Muscle of leg (tissue), 16 donors: ENCODE measurements around the gene TMEM127. TPM values are rescaled to one million over a fixed set of nuclear protein-coding genes. Genes with fewer than 3 reads are reported as not detected.

Experiments
- DNase-seq: peaks from one replicate; pipeline ENCODE4 v3.0.0; 2013
- H3K27ac ChIP-seq: one replicate; pipeline ENCODE4 v1.5.1; 2013; ENCODE audit warnings: mild to moderate bottlenecking, low read length, control low read depth
- H3K27me3 ChIP-seq: one replicate; pipeline ENCODE4 v1.6.1; 2013; ENCODE audit warnings: low read length; ENCODE audit not compliant: control insufficient read depth, insufficient read depth
- H3K36me3 ChIP-seq: one replicate; pipeline ENCODE4 v1.6.1; 2013; ENCODE audit warnings: low read length; ENCODE audit not compliant: control insufficient read depth, insufficient read depth
- H3K4me1 ChIP-seq: one replicate; pipeline ENCODE4 v1.6.1; 2013; ENCODE audit warnings: low read length; ENCODE audit not compliant: control insufficient read depth, insufficient read depth
- H3K4me3 ChIP-seq: one replicate; pipeline ENCODE4 v1.5.1; 2013; ENCODE audit warnings: low read length, control low read depth
- H3K9me3 ChIP-seq: replicated peaks from 2 replicates; pipeline ENCODE4 v1.6.1; 2013; ENCODE audit warnings: low read depth, low read length; ENCODE audit not compliant: control insufficient read depth
- WGBS: methylation state at CpG from one replicate; pipeline ENCODE4 v1.1.5; 2013; ENCODE audit warnings: missing lambda C conversion rate; ENCODE audit not compliant: insufficient coverage; 5-methylcytosine and 5-hydroxymethylcytosine counted together
- long read RNA-seq, 11 donors: transcript quantifications; one replicate each; lab custom pipeline, GENCODE V29; 2026
- polyA plus RNA-seq, 8 donors: library from polyadenylated mRNA; unstranded; fragments of 120-200 nt; gene quantifications; one replicate each; pipeline versions ENCODE4 v1.2.1 to v1.2.3, GENCODE V29; 2013; ENCODE audit warnings: inconsistent platforms in 1 of 8, low replicate concordance in 1 of 8; ENCODE audit not compliant: insufficient read length in 8 of 8, insufficient read depth in 1 of 8
- total RNA-seq: library from RNA; stranded (reverse); fragments of 120-200 nt; gene quantifications from one replicate; pipeline ENCODE4 v1.2.4, GENCODE V29; 2013

TMEM127 gene
- total RNA-seq (11.0 TPM), polyA plus RNA-seq (10 to 100 TPM; 22.9 to 31.2 (median 27.4) TPM)
- long read RNA-seq, donor 1, full-length matches to known transcripts, result 4 of 9 reads
- long read RNA-seq, donor 1, partial matches to known transcripts, result 5 of 9 reads
- long read RNA-seq, donor 1, other reads (novel, unspliced or antisense), result 0 of 9 reads
- long read RNA-seq, donor 2, full-length matches to known transcripts, result 4 of 4 reads
- long read RNA-seq, donor 2, partial matches to known transcripts, result 0 of 4 reads
- long read RNA-seq, donor 2, other reads (novel, unspliced or antisense), result 0 of 4 reads
- long read RNA-seq, donor 3, full-length matches to known transcripts, result 22 of 22 reads
- long read RNA-seq, donor 3, partial matches to known transcripts, result 0 of 22 reads
- long read RNA-seq, donor 3, other reads (novel, unspliced or antisense), result 0 of 22 reads
- long read RNA-seq, donor 4, full-length matches to known transcripts, result 6 of 6 reads
- long read RNA-seq, donor 4, partial matches to known transcripts, result 0 of 6 reads
- long read RNA-seq, donor 4, other reads (novel, unspliced or antisense), result 0 of 6 reads
- long read RNA-seq, donor 5, full-length matches to known transcripts, result 16 of 45 reads
- long read RNA-seq, donor 5, partial matches to known transcripts, result 29 of 45 reads
- long read RNA-seq, donor 5, other reads (novel, unspliced or antisense), result 0 of 45 reads
- long read RNA-seq, donor 6, full-length matches to known transcripts, result 11 of 18 reads
- long read RNA-seq, donor 6, partial matches to known transcripts, result 7 of 18 reads
- long read RNA-seq, donor 6, other reads (novel, unspliced or antisense), result 0 of 18 reads
- long read RNA-seq, donor 7, full-length matches to known transcripts, result 8 of 8 reads
- long read RNA-seq, donor 7, partial matches to known transcripts, result 0 of 8 reads
- long read RNA-seq, donor 7, other reads (novel, unspliced or antisense), result 0 of 8 reads
- long read RNA-seq, donor 8, full-length matches to known transcripts, result 9 of 9 reads
- long read RNA-seq, donor 8, partial matches to known transcripts, result 0 of 9 reads
- long read RNA-seq, donor 8, other reads (novel, unspliced or antisense), result 0 of 9 reads
- long read RNA-seq, donor 9, full-length matches to known transcripts, result 4 of 4 reads
- long read RNA-seq, donor 9, partial matches to known transcripts, result 0 of 4 reads
- long read RNA-seq, donor 9, other reads (novel, unspliced or antisense), result 0 of 4 reads
- long read RNA-seq, donor 10, full-length matches to known transcripts, result 11 of 45 reads
- long read RNA-seq, donor 10, partial matches to known transcripts, result 6 of 45 reads
- long read RNA-seq, donor 10, other reads (novel, unspliced or antisense), result 28 of 45 reads
- long read RNA-seq, donor 11, full-length matches to known transcripts, result 6 of 6 reads
- long read RNA-seq, donor 11, partial matches to known transcripts, result 0 of 6 reads
- long read RNA-seq, donor 11, other reads (novel, unspliced or antisense), result 0 of 6 reads

- Histone ChIP-seq H3K4me1 (peaks cover 26% of the 10 kb centered on the region), H3K36me3 (peaks cover 44% of the 10 kb centered on the region), H3K4me3 (peak within 1 kb of the TSS; percentile 99), H3K9me3 (no peaks in the 10 kb centered on the region), H3K27me3 (no peaks in the 10 kb centered on the region), H3K27ac (peak within 1 kb of the TSS; percentile 93)
- peak; percentile 99 for DNase-seq
- WGBS, result under 1% methylated on average over 81 of the region's 81 CpGs
Measured at GRCh38 chr2:96265840-96266679, at the start of gene TMEM127, which contains the start of gene CIAO1. TSS of gene TMEM127 (minus strand) at chr2:96265997. CDS start at chr2:96265381, 616 bp downstream. TSS of gene CIAO1 (plus strand) at chr2:96266225. CDS start at chr2:96266351, 126 bp downstream.

GRCh38 chr2:96315005-96315399 lies 49.2 kb upstream of the TMEM127 start:
- Histone ChIP-seq H3K27ac (no peak overlapping the region), H3K4me1 (peaks cover 2% of the 10 kb centered on the region), H3K36me3 (no peaks in the 10 kb centered on the region), H3K27me3 (peaks cover 31% of the 10 kb centered on the region), H3K4me3 (no peak overlapping the region), H3K9me3 (no peaks in the 10 kb centered on the region)
- no CpG with 5 or more reads among the region's 3 CpGs for WGBS
- no peak for DNase-seq

- Histone ChIP-seq H3K27me3 (peaks cover 2% of the 10 kb centered on the region), H3K9me3 (no peaks in the 10 kb centered on the region), H3K4me1 (peaks cover 13% of the 10 kb centered on the region), H3K4me3 (no peak overlapping the region), H3K27ac (no peak overlapping the region), H3K36me3 (peaks cover 6% of the 10 kb centered on the region)
- DNase-seq, result no peak
- 80% methylated on average over 1 of the region's 5 CpGs for WGBS
Measured at GRCh38 chr2:96308248-96308647, 42.5 kb upstream of the TMEM127 start.

- DNase-seq, result no peak
- Histone ChIP-seq H3K27me3 (no peaks in the 10 kb centered on the region), H3K27ac (no peak overlapping the region), H3K4me1 (peaks cover 13% of the 10 kb centered on the region), H3K9me3 (no peaks in the 10 kb centered on the region), H3K36me3 (peaks cover 24% of the 10 kb centered on the region), H3K4me3 (peak overlapping the region; percentile 89)
- 94% methylated on average over 2 of the region's 3 CpGs for WGBS
Measured at GRCh38 chr2:96306370-96306769, 40.6 kb upstream of the TMEM127 start.

- Histone ChIP-seq H3K4me1 (peaks cover 13% of the 10 kb centered on the region), H3K27ac (peak overlapping the region; percentile 80), H3K4me3 (peak overlapping the region; percentile 89), H3K9me3 (no peaks in the 10 kb centered on the region), H3K36me3 (peaks cover 29% of the 10 kb centered on the region), H3K27me3 (no peaks in the 10 kb centered on the region)
- DNase-seq, result no peak
- WGBS, result 17% methylated on average over 4 of the region's 9 CpGs
Measured at GRCh38 chr2:96305979-96306308, 40.1 kb upstream of the TMEM127 start.

GRCh38 chr2:96305091-96305978 lies 39.5 kb upstream of the TMEM127 start, which contains the start of gene SNRNP200:
TSS of gene SNRNP200 (minus strand) at chr2:96305546. CDS start at chr2:96305437, 109 bp downstream.
- H3K4me1 ChIP-seq, result peaks cover 13% of the 10 kb centered on the region
- H3K27ac ChIP-seq, result peak within 1 kb of the TSS; percentile 80
- H3K27me3 ChIP-seq, result no peaks in the 10 kb centered on the region
- H3K36me3 ChIP-seq, result peaks cover 34% of the 10 kb centered on the region
- peak; percentile 93 for DNase-seq
- no peaks in the 10 kb centered on the region for H3K9me3 ChIP-seq
- under 1% methylated on average over 45 of the region's 61 CpGs for WGBS
- peak within 1 kb of the TSS; percentile 89 for H3K4me3 ChIP-seq

- H3K4me1 ChIP-seq, result peaks cover 13% of the 10 kb centered on the region
- H3K27me3 ChIP-seq, result no peaks in the 10 kb centered on the region
- peak overlapping the region; percentile 89 for H3K4me3 ChIP-seq
- H3K36me3 ChIP-seq, result peaks cover 39% of the 10 kb centered on the region
- no peaks in the 10 kb centered on the region for H3K9me3 ChIP-seq
- WGBS, result 66% methylated on average over 6 of the region's 11 CpGs
- DNase-seq, result no peak
- H3K27ac ChIP-seq, result no peak overlapping the region
Measured at GRCh38 chr2:96304606-96305005, 38.8 kb upstream of the TMEM127 start.

- peaks cover 13% of the 10 kb centered on the region for H3K4me1 ChIP-seq
- no peaks in the 10 kb centered on the region for H3K27me3 ChIP-seq
- H3K9me3 ChIP-seq, result no peaks in the 10 kb centered on the region
- H3K27ac ChIP-seq, result no peak overlapping the region
- H3K4me3 ChIP-seq, result no peak overlapping the region
- H3K36me3 ChIP-seq, result peaks cover 66% of the 10 kb centered on the region
- WGBS, result no CpG with 5 or more reads among the region's 1 CpG
- no peak for DNase-seq
Measured at GRCh38 chr2:96301865-96302264, 36.1 kb upstream of the TMEM127 start.
